H9 (cell line): ENCODE data around the gene PPM1B. TPM values are rescaled to one million over a fixed set of nuclear protein-coding genes. Genes with fewer than 3 reads are reported as not detected.

Experiments used
- DNase-seq: peaks from one replicate; pipeline ENCODE4 v3.0.0-alpha.2; 2017
- H2AFZ ChIP-seq: one replicate; pipeline ENCODE4 v1.6.1; 2013; ENCODE audit warnings: mild to moderate bottlenecking, low read length, control low read depth, moderate library complexity
- H2AK5ac ChIP-seq: 2 replicates; pipeline ENCODE4 v1.6.1; 2013; ENCODE audit warnings: low read length, control low read depth, mixed read lengths; ENCODE audit not compliant: insufficient read length
- H2BK120ac ChIP-seq: one replicate; pipeline ENCODE4 v1.6.1; 2013; ENCODE audit warnings: low read depth, mild to moderate bottlenecking, low read length, control low read depth, inconsistent platforms; ENCODE audit not compliant: poor library complexity, severe bottlenecking
- H2BK12ac ChIP-seq: 2 replicates; pipeline ENCODE4 v1.6.1; 2013; ENCODE audit warnings: low read length, control low read depth, mixed read lengths, low read depth; ENCODE audit not compliant: insufficient read length
- H2BK15ac ChIP-seq: 2 replicates; pipeline ENCODE4 v1.6.1; 2013; ENCODE audit warnings: low read depth, low read length, control low read depth
- H2BK20ac ChIP-seq: one replicate; pipeline ENCODE4 v1.6.1; 2013; ENCODE audit warnings: low read depth, mild to moderate bottlenecking, low read length, control low read depth, inconsistent platforms; ENCODE audit not compliant: poor library complexity, severe bottlenecking
- H2BK5ac ChIP-seq: 2 replicates; pipeline ENCODE4 v1.6.1; 2013; ENCODE audit warnings: low read length, control low read depth, mixed read lengths; ENCODE audit not compliant: insufficient read length
- H3K14ac ChIP-seq: 2 replicates; pipeline ENCODE4 v1.6.1; 2013; ENCODE audit warnings: low read length, control low read depth; ENCODE audit not compliant: insufficient read depth
- H3K18ac ChIP-seq: 2 replicates; pipeline ENCODE4 v1.6.1; 2013; ENCODE audit warnings: low read depth, mild to moderate bottlenecking, mixed read lengths, low read length, control low read depth; ENCODE audit not compliant: insufficient read length
- H3K23ac ChIP-seq: 2 replicates; pipeline ENCODE4 v1.6.1; 2013; ENCODE audit warnings: low read length, control low read depth, mixed read lengths, low read depth; ENCODE audit not compliant: insufficient read length
- H3K23me2 ChIP-seq: 2 replicates; pipeline ENCODE4 v1.6.1; 2013; ENCODE audit warnings: low read depth, mild to moderate bottlenecking, mixed read lengths, low read length, control low read depth; ENCODE audit not compliant: insufficient read length, poor library complexity, severe bottlenecking
- H3K27ac ChIP-seq: 2 replicates; pipeline ENCODE4 v1.5.1; 2013; ENCODE audit warnings: low read length, control low read depth, mixed read lengths, low read depth; ENCODE audit not compliant: insufficient read length
- H3K27me3 ChIP-seq: 2 replicates; pipeline ENCODE4 v1.6.1; 2013; ENCODE audit warnings: low read length, control low read depth, inconsistent platforms; ENCODE audit not compliant: insufficient read depth
- H3K4ac ChIP-seq: 2 replicates; pipeline ENCODE4 v1.6.1; 2013; ENCODE audit warnings: low read depth, mild to moderate bottlenecking, control low read depth, inconsistent platforms, low read length, moderate library complexity
- H3K4me1 ChIP-seq: 2 replicates; pipeline ENCODE4 v1.6.1; 2013; ENCODE audit warnings: low read length, control low read depth, inconsistent platforms; ENCODE audit not compliant: insufficient read depth
- H3K4me2 ChIP-seq: 2 replicates; pipeline ENCODE4 v1.6.1; 2013; ENCODE audit warnings: low read length, control low read depth, mixed read lengths; ENCODE audit not compliant: insufficient read length, insufficient read depth
- H3K56ac ChIP-seq: 2 replicates; pipeline ENCODE4 v1.6.1; 2013; ENCODE audit warnings: low read depth, mild to moderate bottlenecking, mixed read lengths, low read length, control low read depth; ENCODE audit not compliant: insufficient read length
- H3K79me1 ChIP-seq: 2 replicates; pipeline ENCODE4 v1.6.1; 2013; ENCODE audit warnings: low read depth, mild to moderate bottlenecking, moderate library complexity, low read length, control low read depth, inconsistent platforms; ENCODE audit not compliant: insufficient read depth, poor library complexity, severe bottlenecking
- H3K79me2 ChIP-seq: 2 replicates; pipeline ENCODE4 v1.6.1; 2013; ENCODE audit warnings: low read length, control low read depth, inconsistent platforms; ENCODE audit not compliant: insufficient read depth
- H3K9ac ChIP-seq: 2 replicates; pipeline ENCODE4 v1.6.1; 2013; ENCODE audit warnings: low read length, control low read depth, mixed read lengths; ENCODE audit not compliant: insufficient read length; ENCODE audit errors: extremely low read depth
- H3K9me3 ChIP-seq: one replicate; pipeline ENCODE4 v1.6.1; 2013; ENCODE audit warnings: low read depth, low read length, inconsistent platforms; ENCODE audit not compliant: control insufficient read depth
- H3T11ph ChIP-seq: one replicate; pipeline ENCODE4 v1.6.1; 2013; ENCODE audit warnings: mild to moderate bottlenecking, low read length, control low read depth, inconsistent platforms
- H4K20me1 ChIP-seq: one replicate; pipeline ENCODE4 v1.6.1; 2013; ENCODE audit not compliant: control insufficient read depth, insufficient read length, insufficient read depth
- H4K5ac ChIP-seq: 2 replicates; pipeline ENCODE4 v1.6.1; 2013; ENCODE audit warnings: low read depth, mild to moderate bottlenecking, mixed read lengths, low read length, control low read depth; ENCODE audit not compliant: insufficient read length
- H4K8ac ChIP-seq: replicated peaks from 2 replicates; pipeline ENCODE4 v1.6.1; 2013; ENCODE audit warnings: low read length, control low read depth, mixed read lengths, low read depth; ENCODE audit not compliant: insufficient read length
- H4K91ac ChIP-seq: 2 replicates; pipeline ENCODE4 v1.6.1; 2013; ENCODE audit warnings: low read depth, mild to moderate bottlenecking, moderate library complexity, mixed read lengths, low read length, control low read depth; ENCODE audit not compliant: insufficient read length
- H3K27ac Mint-ChIP-seq, 3 experiments: 2 replicates in 2 of 3; 3 replicates in 1 of 3; pipeline ENCODE4 v1.8.0; 2020 to 2021; ENCODE audit warnings: mixed read lengths in 3 of 3, mild to moderate bottlenecking in 1 of 3, moderate library complexity in 1 of 3
- H3K27me3 Mint-ChIP-seq: 2 replicates; pipeline ENCODE4 v1.8.0; 2021; ENCODE audit warnings: low read depth, mild to moderate bottlenecking, moderate library complexity, mixed read lengths
- H3K36me3 Mint-ChIP-seq, 3 experiments: 2 replicates in 2 of 3; 3 replicates in 1 of 3; pipeline ENCODE4 v1.8.0; 2020 to 2021; ENCODE audit warnings: low read depth in 3 of 3, mixed read lengths in 3 of 3; ENCODE audit not compliant: insufficient read depth in 1 of 3
- H3K4me1 Mint-ChIP-seq, 2 experiments: 2 replicates each; pipeline ENCODE4 v1.8.0; 2020; ENCODE audit warnings: mixed read lengths in 2 of 2
- H3K4me3 Mint-ChIP-seq, 2 experiments: 2 replicates in 1 of 2; 3 replicates in 1 of 2; pipeline ENCODE4 v1.8.0; 2020 to 2021; ENCODE audit warnings: mild to moderate bottlenecking in 2 of 2, mixed read lengths in 2 of 2, moderate library complexity in 1 of 2
- H3K9me3 Mint-ChIP-seq, 2 experiments: 2 replicates in 1 of 2; 3 replicates in 1 of 2; pipeline ENCODE4 v1.8.0; 2020; ENCODE audit warnings: mild to moderate bottlenecking in 2 of 2, mixed read lengths in 2 of 2, moderate library complexity in 1 of 2
- WGBS: extraction: QIAGEN DNeasy Blood & Tissue Kit; methylation state at CpG from one replicate; pipeline ENCODE4 v1.1.7; 2013; ENCODE audit warnings: missing lambda C conversion rate, low lambda C conversion rate, mixed read lengths; ENCODE audit not compliant: insufficient read length; ENCODE audit errors: extremely low coverage; 5-methylcytosine and 5-hydroxymethylcytosine counted together
- total RNA-seq: library from RNA; stranded (reverse); gene quantifications from 2 replicates; pipeline ENCODE4 v1.2.1, GENCODE V29; 2021
- TF ChIP-seq, protein P1 (sequence below): fragments of 200-600 bp; sonication (generic); conservative IDR thresholded peaks from 3 replicates; pipeline ENCODE4 v1.8.0; 2021; ENCODE audit warnings: antibody characterized with exemption, mild to moderate bottlenecking

PPM1B gene
- total RNA-seq, 1 experiment from 2014 or later, result 156 TPM

DNA sequence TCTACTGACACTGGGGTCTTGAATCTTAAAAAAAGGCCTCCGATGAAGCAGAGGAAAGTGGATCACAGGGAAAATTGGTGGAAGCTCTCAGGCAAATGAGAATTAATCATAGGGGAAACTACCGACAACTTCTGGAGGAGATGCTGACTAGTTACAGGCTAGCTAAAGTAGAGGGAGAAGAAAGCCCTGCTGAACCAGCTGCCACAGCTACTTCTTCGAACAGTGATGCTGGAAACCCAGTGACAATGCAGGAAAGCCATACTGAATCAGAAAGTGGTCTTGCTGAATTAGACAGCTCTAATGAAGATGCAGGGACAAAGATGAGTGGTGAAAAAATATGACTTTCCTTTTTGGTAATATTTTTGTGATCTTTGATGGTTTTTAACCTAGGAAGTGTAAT, 61.7 kb downstream of the PPM1B start:
- no peak overlapping the region for H2BK15ac ChIP-seq
- Mint-ChIP-seq H3K36me3 (peaks cover 4 to 41% (median 14%) of the 10 kb centered on the region in 3 experiments; a peak in 5 of 7 replicates), H3K27me3 (no peaks in the 10 kb centered on the region), H3K9me3 (no peaks in the 10 kb centered on the region), H3K27ac (peak overlapping the region in 2 of 3 experiments; percentile 80 to 81; a peak in 3 of 7 replicates), H3K4me3 (no peak overlapping the region), H3K4me1 (peaks cover 27 to 28% of the 10 kb centered on the region in 2 experiments)
- no peak overlapping the region for H3K9ac ChIP-seq
- H3K4ac ChIP-seq, result no peak overlapping the region
- no peak overlapping the region for H3K4me2 ChIP-seq
- WGBS, result no CpG with 5 or more reads among the region's 3 CpGs
- H4K5ac ChIP-seq, result no peak overlapping the region
- no peak overlapping the region for H2BK20ac ChIP-seq
- no peak overlapping the region for H2AFZ ChIP-seq
- H4K20me1 ChIP-seq, result no peaks in the 10 kb centered on the region
- no peak overlapping the region for H3K56ac ChIP-seq
- no peak overlapping the region for H2AK5ac ChIP-seq
- no peak overlapping the region for H3T11ph ChIP-seq
- no peak overlapping the region for H2BK12ac ChIP-seq
- H2BK120ac ChIP-seq, result no peak overlapping the region
- no peak overlapping the region for H3K27ac ChIP-seq
- H3K23ac ChIP-seq, result no peak overlapping the region
- H3K18ac ChIP-seq, result no peak overlapping the region
- no peaks in the 10 kb centered on the region for H3K27me3 ChIP-seq
- TF ChIP-seq, protein P1, sequence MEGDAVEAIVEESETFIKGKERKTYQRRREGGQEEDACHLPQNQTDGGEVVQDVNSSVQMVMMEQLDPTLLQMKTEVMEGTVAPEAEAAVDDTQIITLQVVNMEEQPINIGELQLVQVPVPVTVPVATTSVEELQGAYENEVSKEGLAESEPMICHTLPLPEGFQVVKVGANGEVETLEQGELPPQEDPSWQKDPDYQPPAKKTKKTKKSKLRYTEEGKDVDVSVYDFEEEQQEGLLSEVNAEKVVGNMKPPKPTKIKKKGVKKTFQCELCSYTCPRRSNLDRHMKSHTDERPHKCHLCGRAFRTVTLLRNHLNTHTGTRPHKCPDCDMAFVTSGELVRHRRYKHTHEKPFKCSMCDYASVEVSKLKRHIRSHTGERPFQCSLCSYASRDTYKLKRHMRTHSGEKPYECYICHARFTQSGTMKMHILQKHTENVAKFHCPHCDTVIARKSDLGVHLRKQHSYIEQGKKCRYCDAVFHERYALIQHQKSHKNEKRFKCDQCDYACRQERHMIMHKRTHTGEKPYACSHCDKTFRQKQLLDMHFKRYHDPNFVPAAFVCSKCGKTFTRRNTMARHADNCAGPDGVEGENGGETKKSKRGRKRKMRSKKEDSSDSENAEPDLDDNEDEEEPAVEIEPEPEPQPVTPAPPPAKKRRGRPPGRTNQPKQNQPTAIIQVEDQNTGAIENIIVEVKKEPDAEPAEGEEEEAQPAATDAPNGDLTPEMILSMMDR, result no peak
- DNase-seq, result no peak
- H3K79me1 ChIP-seq, result no peaks in the 10 kb centered on the region
- no peak overlapping the region for H2BK5ac ChIP-seq
- no peaks in the 10 kb centered on the region; the same call in 1 of the 2 replicates for H3K4me1 ChIP-seq
- H4K8ac ChIP-seq, result no peak overlapping the region
- H3K23me2 ChIP-seq, result no peaks in the 10 kb centered on the region
- no peaks in the 10 kb centered on the region for H3K9me3 ChIP-seq
- no peak overlapping the region for H4K91ac ChIP-seq
- no peaks in the 10 kb centered on the region for H3K79me2 ChIP-seq
- no peak overlapping the region for H3K14ac ChIP-seq
